BJ (cell line): ENCODE results near the gene NR1H3. TPM values are rescaled to one million over a fixed set of nuclear protein-coding genes. Genes with fewer than 3 reads are reported as not detected.
"Not testable (repeated sequence)": the region's sequence is repeated elsewhere in the genome, so short reads cannot be mapped to it uniquely, and the experiment has no call there.

Experiments
- CTCF ChIA-PET: fragments of 350-600 bp; formaldehyde crosslinking; extraction: SDS; loops from one replicate; lab custom pipeline; 2021; ENCODE audit warnings: antibody characterized with exemption, inconsistent platforms; lab: Yijun Ruan, JAX
- POLR2A ChIA-PET: fragments of 300-600 bp; sonication (Branson Sonifier 250); formaldehyde crosslinking; extraction: SDS; loops from one replicate; lab custom pipeline; 2021; ENCODE audit warnings: antibody characterized with exemption; lab: Charles Lee
- DNase-seq: peaks from one replicate; pipeline ENCODE4 v3.0.0-alpha.2; 2011; ENCODE audit warnings: low read depth
- H3K27me3 ChIP-seq: 2 replicates; pipeline ENCODE4 v1.6.0; 2011; ENCODE audit warnings: low read length; ENCODE audit not compliant: control insufficient read depth, insufficient read depth
- H3K36me3 ChIP-seq: 2 replicates; pipeline ENCODE4 v1.5.1; 2011; ENCODE audit warnings: low read length; ENCODE audit not compliant: control insufficient read depth, insufficient read depth
- H3K4me3 ChIP-seq: 2 replicates; pipeline ENCODE4 v1.5.1; 2011; ENCODE audit warnings: low read depth, mild to moderate bottlenecking, control low read depth, low read length
- CTCF ChIP-seq: IDR thresholded peaks from 2 replicates; pipeline ENCODE4 v1.5.1; 2011; ENCODE audit warnings: low read depth, mild to moderate bottlenecking, control low read depth, inconsistent platforms, low read length, moderate library complexity; ENCODE audit not compliant: insufficient read depth
- polyA plus RNA-seq: library from polyadenylated mRNA; depleted of rRNA; stranded (reverse); fragments of >200 nt; gene quantifications from 2 replicates; pipeline ENCODE4 v1.2.3, GENCODE V29; 2011; rRNA removed

NR1H3 gene
- polyA plus RNA-seq, 1 experiment: 25.9 TPM

GRCh38 chr11:47308050-47308823 lies 50.4 kb downstream of the NR1H3 start:
- no peak overlapping the region for H3K4me3 ChIP-seq
- CTCF ChIA-PET: no interaction called here
- POLR2A ChIA-PET: no interaction called here
- no peak for TF ChIP-seq CTCF
- H3K36me3 ChIP-seq: peaks cover 23% of the 10 kb centered on the region
- H3K27me3 ChIP-seq: no peaks in the 10 kb centered on the region
- no peak for DNase-seq

GRCh38 chr11:47314992-47315391 lies 57.2 kb downstream of the NR1H3 start:
- CTCF ChIA-PET: interaction anchor here (0.6 to 0.7 kb wide), 3 partner anchors 14 to 52 kb away, joined by 3 read pairs; no protein-coding TSS in a partner anchor
- no peak overlapping the region for H3K4me3 ChIP-seq
- H3K27me3 ChIP-seq: no peaks in the 10 kb centered on the region
- peaks cover 8% of the 10 kb centered on the region for H3K36me3 ChIP-seq
- TF ChIP-seq CTCF: no peak
- peak; percentile 35 for DNase-seq
- POLR2A ChIA-PET: no interaction called here

- H3K36me3 ChIP-seq, POLR2A ChIA-PET, H3K4me3 ChIP-seq, CTCF ChIA-PET, H3K27me3 ChIP-seq, DNase-seq: not testable (repeated sequence)
Measured at GRCh38 chr11:47316501-47316900, 58.7 kb downstream of the NR1H3 start.

GRCh38 chr11:47317064-47317828 lies 59.5 kb downstream of the NR1H3 start:
- no peak for DNase-seq
- H3K4me3 ChIP-seq: no peak overlapping the region
- ChIA-PET CTCF (interaction anchor here (1.0 kb wide), 1 partner anchor 76 kb away, joined by 3 read pairs; no protein-coding TSS in a partner anchor), POLR2A (no interaction called here)
- peaks cover 2% of the 10 kb centered on the region for H3K36me3 ChIP-seq
- no peaks in the 10 kb centered on the region for H3K27me3 ChIP-seq
- TF ChIP-seq CTCF: no peak

GRCh38 chr11:47318166-47318565 lies 60.4 kb downstream of the NR1H3 start:
- peaks cover 2% of the 10 kb centered on the region for H3K36me3 ChIP-seq
- POLR2A ChIA-PET: no interaction called here
- DNase-seq: no peak
- CTCF ChIA-PET: interaction anchor here (1.0 kb wide), 1 partner anchor 75 kb away, joined by 3 read pairs; no protein-coding TSS in a partner anchor
- no peaks in the 10 kb centered on the region for H3K27me3 ChIP-seq
- no peak for TF ChIP-seq CTCF
- H3K4me3 ChIP-seq: no peak overlapping the region

Other genes with a start within 250 kb of the NR1H3 start
- gene ARFGAP2, start 81.1 kb upstream of the NR1H3 start, polyA plus RNA-seq: 44.8 and 58.1 TPM in 2 replicates
- 17.6 and 25.2 TPM in 2 replicates for gene PACSIN3, start 71.6 kb upstream of the NR1H3 start, polyA plus RNA-seq
- 44.9 and 46.5 TPM in 2 replicates for gene DDB2, start 43.0 kb upstream of the NR1H3 start, polyA plus RNA-seq
- 24.6 and 31.1 TPM in 2 replicates for gene ACP2, start 9.2 kb upstream of the NR1H3 start, polyA plus RNA-seq
- 15.4 and 19.8 TPM in 2 replicates for gene MADD, start 12.1 kb downstream of the NR1H3 start, polyA plus RNA-seq
- gene MYBPC3, start 94.7 kb downstream of the NR1H3 start, polyA plus RNA-seq: not detected in 2 replicates
- not detected in 2 replicates for gene SPI1, start 120.6 kb downstream of the NR1H3 start, polyA plus RNA-seq
- gene SLC39A13, start 150.6 kb downstream of the NR1H3 start, polyA plus RNA-seq: 59.7 and 108 TPM in 2 replicates
- gene PSMC3, start 168.4 kb downstream of the NR1H3 start, polyA plus RNA-seq: 187 and 191 TPM in 2 replicates
- gene RAPSN, start 191.1 kb downstream of the NR1H3 start, polyA plus RNA-seq: 0.10 and 0.12 TPM in 2 replicates